GM21737 (cell line): Measurements from ENCODE around the gene KATNIP.
"Not testable (repeated sequence)": the region's sequence is repeated elsewhere in the genome, so short reads cannot be mapped to it uniquely, and the experiment has no call there.

ENCODE experiments used
- ATAC-seq: cut with Tn5 transposase; IDR thresholded peaks from one replicate; pipeline ENCODE4 v1.9.1; 2021; ENCODE audit warnings: mild to moderate bottlenecking, moderate library complexity; ENCODE audit not compliant: unreplicated experiment

KATNIP gene

GRCh38 chr16:27534256-27534655, 15.7 kb upstream of the KATNIP start:
- no peak for ATAC-seq

- ATAC-seq: no peak
Measured at GRCh38 chr16:27538528-27538927, 11.4 kb upstream of the KATNIP start.

- ATAC-seq: no peak
Measured at GRCh38 chr16:27539120-27539519, 10.8 kb upstream of the KATNIP start.

GRCh38 chr16:27539636-27540035, 10.3 kb upstream of the KATNIP start:
- ATAC-seq: no peak

- no peak for ATAC-seq
Measured at GRCh38 chr16:27543801-27544200, 6.1 kb upstream of the KATNIP start.

- ATAC-seq: no peak
Measured at GRCh38 chr16:27544671-27545070, 5.3 kb upstream of the KATNIP start.

GRCh38 chr16:27547134-27547533, 2.8 kb upstream of the KATNIP start:
- no peak for ATAC-seq

GRCh38 chr16:27547851-27548250, 2.1 kb upstream of the KATNIP start:
- ATAC-seq: no peak

GRCh38 chr16:27549464-27549745, 539 bp upstream of the KATNIP start:
- peak; percentile 35 for ATAC-seq

- ATAC-seq: no peak
Measured at GRCh38 chr16:27550582-27550920, 607 bp downstream of the KATNIP start.

- ATAC-seq: no peak
Measured at GRCh38 chr16:27551036-27551435, 1.1 kb downstream of the KATNIP start.

- ATAC-seq: no peak
Measured at GRCh38 chr16:27556471-27556870, 6.5 kb downstream of the KATNIP start.

- ATAC-seq: no peak
Measured at GRCh38 chr16:27558434-27558833, 8.5 kb downstream of the KATNIP start.

- ATAC-seq: no peak
Measured at GRCh38 chr16:27558932-27559331, 9.0 kb downstream of the KATNIP start.

- no peak for ATAC-seq
Measured at GRCh38 chr16:27561216-27561615, 11.3 kb downstream of the KATNIP start.

- no peak for ATAC-seq
Measured at GRCh38 chr16:27564224-27564623, 14.3 kb downstream of the KATNIP start.

- no peak for ATAC-seq
Measured at GRCh38 chr16:27566417-27566816, 16.5 kb downstream of the KATNIP start.

- no peak for ATAC-seq
Measured at GRCh38 chr16:27568077-27568476, 18.1 kb downstream of the KATNIP start.

GRCh38 chr16:27570986-27571385, 21.0 kb downstream of the KATNIP start:
- not testable (repeated sequence) for ATAC-seq

GRCh38 chr16:27571433-27572326, 21.7 kb downstream of the KATNIP start:
- no peak for ATAC-seq

GRCh38 chr16:27572711-27573110, 22.8 kb downstream of the KATNIP start:
- no peak for ATAC-seq

GRCh38 chr16:27576729-27577128, 26.8 kb downstream of the KATNIP start:
- ATAC-seq: no peak
